ENCODE measurements around the gene DRC7. TPM values are rescaled to one million over a fixed set of nuclear protein-coding genes. Genes with fewer than 3 reads are reported as not detected.
A peak's percentile ranks its signal among the peaks of the same experiment; 100 is the strongest.

Gene DRC7, protein sequence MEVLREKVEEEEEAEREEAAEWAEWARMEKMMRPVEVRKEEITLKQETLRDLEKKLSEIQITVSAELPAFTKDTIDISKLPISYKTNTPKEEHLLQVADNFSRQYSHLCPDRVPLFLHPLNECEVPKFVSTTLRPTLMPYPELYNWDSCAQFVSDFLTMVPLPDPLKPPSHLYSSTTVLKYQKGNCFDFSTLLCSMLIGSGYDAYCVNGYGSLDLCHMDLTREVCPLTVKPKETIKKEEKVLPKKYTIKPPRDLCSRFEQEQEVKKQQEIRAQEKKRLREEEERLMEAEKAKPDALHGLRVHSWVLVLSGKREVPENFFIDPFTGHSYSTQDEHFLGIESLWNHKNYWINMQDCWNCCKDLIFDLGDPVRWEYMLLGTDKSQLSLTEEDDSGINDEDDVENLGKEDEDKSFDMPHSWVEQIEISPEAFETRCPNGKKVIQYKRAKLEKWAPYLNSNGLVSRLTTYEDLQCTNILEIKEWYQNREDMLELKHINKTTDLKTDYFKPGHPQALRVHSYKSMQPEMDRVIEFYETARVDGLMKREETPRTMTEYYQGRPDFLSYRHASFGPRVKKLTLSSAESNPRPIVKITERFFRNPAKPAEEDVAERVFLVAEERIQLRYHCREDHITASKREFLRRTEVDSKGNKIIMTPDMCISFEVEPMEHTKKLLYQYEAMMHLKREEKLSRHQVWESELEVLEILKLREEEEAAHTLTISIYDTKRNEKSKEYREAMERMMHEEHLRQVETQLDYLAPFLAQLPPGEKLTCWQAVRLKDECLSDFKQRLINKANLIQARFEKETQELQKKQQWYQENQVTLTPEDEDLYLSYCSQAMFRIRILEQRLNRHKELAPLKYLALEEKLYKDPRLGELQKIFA
- 0.06 TPM for polyA plus RNA-seq (2013, experiment 1 of 2)
- not detected for polyA plus RNA-seq (2013, experiment 2 of 2)

DNA sequence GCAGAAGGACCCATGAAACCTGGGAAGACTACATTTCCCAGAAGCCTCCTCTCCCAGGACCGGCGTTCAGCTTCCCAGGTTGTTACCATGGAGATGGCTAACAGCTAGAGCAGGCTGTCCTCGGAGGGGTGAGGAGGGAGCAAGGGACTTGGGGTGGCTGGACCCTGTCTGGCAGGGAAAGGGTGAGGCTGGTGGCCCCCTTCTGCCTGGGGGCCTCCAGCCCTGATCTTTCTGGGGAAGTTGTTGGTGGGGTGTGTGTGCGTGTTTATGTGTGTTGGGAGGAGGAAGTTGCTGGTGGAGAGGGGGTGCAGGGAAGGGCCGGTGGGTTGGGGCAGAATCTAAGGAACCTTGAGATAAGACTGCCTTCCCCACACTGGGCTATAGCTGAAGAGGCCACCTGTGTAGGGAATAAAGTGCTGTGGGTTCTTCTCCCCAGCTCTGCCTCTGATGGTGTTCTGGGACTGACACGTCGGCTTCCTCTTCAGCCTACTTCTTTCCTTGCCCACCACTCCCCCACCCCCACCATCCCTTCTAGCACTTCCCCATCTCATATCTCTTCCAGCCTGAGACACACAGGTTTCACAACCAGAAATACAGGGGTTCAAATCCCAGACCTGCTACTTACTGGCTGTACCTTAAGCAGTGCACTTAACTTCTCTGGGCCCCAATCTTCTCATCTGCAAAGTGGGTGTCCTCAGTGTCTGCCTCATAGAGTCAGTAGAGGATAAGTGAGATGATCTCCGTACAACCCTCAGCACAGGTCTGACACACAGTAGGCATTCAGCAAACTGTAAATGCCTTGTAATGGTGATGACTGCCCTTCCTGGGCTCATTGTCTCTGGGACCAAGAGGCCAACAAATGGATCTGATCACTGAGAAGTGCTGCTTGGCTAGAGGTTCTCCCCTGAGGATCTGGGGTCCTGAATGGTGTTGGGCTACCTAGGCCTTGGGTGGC is at the start of gene DRC7:
Gene DRC7 (plus strand): TSS at position 82 of the 955 bp plus-strand sequence. CDS start 3,144 bp downstream, outside the sequence.
- H2BK5ac ChIP-seq (ENCODE audit: low read length): no peak within 1 kb of the TSS
- 100% methylated on average over 1 of the region's 8 CpGs for WGBS (ENCODE audit: extremely low coverage, insufficient coverage, low lambda C conversion rate)
- no peak within 1 kb of the TSS for H3K9ac ChIP-seq (ENCODE audit: low read length)
- no peak within 1 kb of the TSS for H2BK120ac ChIP-seq (ENCODE audit: low read depth, low read length)
- no peaks in the 10 kb centered on the region for H3K27me3 ChIP-seq (ENCODE audit: insufficient read depth, low read length, poor library complexity)
- H3K79me2 ChIP-seq (ENCODE audit: control insufficient read depth, insufficient read depth, low read length): no peaks in the 10 kb centered on the region
- no peak within 1 kb of the TSS for H2BK15ac ChIP-seq (replicated peaks; ENCODE audit: low read depth)
- H3K56ac ChIP-seq (ENCODE audit: low read length): peak within 1 kb of the TSS; percentile 30
- peak; percentile 92 for DNase-seq
- H3K27ac ChIP-seq (ENCODE audit: low read depth, low read length): no peak within 1 kb of the TSS
- H3K4me2 ChIP-seq (ENCODE audit: low read length): peak within 1 kb of the TSS; percentile 40
- no peak within 1 kb of the TSS for H2AK5ac ChIP-seq (ENCODE audit: low read length)
- H3K18ac ChIP-seq (ENCODE audit: low read length): no peak within 1 kb of the TSS
- H4K5ac ChIP-seq (ENCODE audit: low read length): no peak within 1 kb of the TSS
- H3K79me1 ChIP-seq (ENCODE audit: low read length): no peaks in the 10 kb centered on the region
- H3K36me3 ChIP-seq (ENCODE audit: control insufficient read depth, insufficient read depth, low read length): no peaks in the 10 kb centered on the region
- no peak within 1 kb of the TSS for H3K4ac ChIP-seq (ENCODE audit: low read depth, low read length)
- H4K8ac ChIP-seq (ENCODE audit: low read depth, low read length): no peak within 1 kb of the TSS
- no peak within 1 kb of the TSS for H3K23ac ChIP-seq (ENCODE audit: low read length)
- no peak within 1 kb of the TSS for H3K4me3 ChIP-seq (ENCODE audit: low read length)
- H3K4me1 ChIP-seq (ENCODE audit: control insufficient read depth, low read depth, low read length): no peaks in the 10 kb centered on the region

DNA sequence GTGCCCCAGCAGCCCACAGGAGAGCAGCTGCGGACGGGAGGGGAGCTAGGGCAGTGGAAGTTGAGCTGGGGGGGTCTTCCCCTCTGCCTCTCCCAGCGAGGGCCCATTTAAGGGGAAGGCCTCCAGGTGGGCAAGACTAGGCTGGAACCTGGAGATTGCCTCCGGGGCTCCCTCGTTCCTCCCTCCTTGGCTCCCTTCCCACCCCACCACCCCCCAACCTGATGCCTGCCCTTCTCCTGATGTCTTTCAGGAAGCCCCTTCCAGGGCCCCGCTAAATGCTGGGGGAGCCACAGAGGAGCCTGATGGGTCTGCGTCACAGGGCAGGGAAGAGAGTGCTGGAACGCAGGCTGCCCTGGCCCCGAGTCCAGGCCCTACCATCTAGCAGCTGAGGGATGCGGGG is 49.4 kb upstream of the DRC7 start:
- no peaks in the 10 kb centered on the region for H3K79me2 ChIP-seq (ENCODE audit: control insufficient read depth, insufficient read depth, low read length)
- H2AK5ac ChIP-seq (ENCODE audit: low read length): no peak overlapping the region
- H2BK15ac ChIP-seq (replicated peaks; ENCODE audit: low read depth): no peak overlapping the region
- H3K23ac ChIP-seq (ENCODE audit: low read length): no peak overlapping the region
- H3K27me3 ChIP-seq (ENCODE audit: insufficient read depth, low read length, poor library complexity): no peaks in the 10 kb centered on the region
- no peak overlapping the region for H3K56ac ChIP-seq (ENCODE audit: low read length)
- H3K27ac ChIP-seq (ENCODE audit: low read depth, low read length): no peak overlapping the region
- no peaks in the 10 kb centered on the region for H3K4me1 ChIP-seq (ENCODE audit: control insufficient read depth, low read depth, low read length)
- H3K36me3 ChIP-seq (ENCODE audit: control insufficient read depth, insufficient read depth, low read length): no peaks in the 10 kb centered on the region
- no peak overlapping the region for H4K8ac ChIP-seq (ENCODE audit: low read depth, low read length)
- no peak overlapping the region for H2BK120ac ChIP-seq (ENCODE audit: low read depth, low read length)
- no peak overlapping the region for H3K4me3 ChIP-seq (ENCODE audit: low read length)
- no peak overlapping the region for H4K5ac ChIP-seq (ENCODE audit: low read length)
- no peak for DNase-seq
- no peak overlapping the region for H3K4ac ChIP-seq (ENCODE audit: low read depth, low read length)
- H3K9ac ChIP-seq (ENCODE audit: low read length): no peak overlapping the region
- H3K18ac ChIP-seq (ENCODE audit: low read length): no peak overlapping the region
- no CpG with 5 or more reads among the region's 10 CpGs for WGBS (ENCODE audit: extremely low coverage, insufficient coverage, low lambda C conversion rate)
- no peaks in the 10 kb centered on the region for H3K79me1 ChIP-seq (ENCODE audit: low read length)
- H2BK5ac ChIP-seq (ENCODE audit: low read length): no peak overlapping the region
- no peak overlapping the region for H3K4me2 ChIP-seq (ENCODE audit: low read length)

DNA sequence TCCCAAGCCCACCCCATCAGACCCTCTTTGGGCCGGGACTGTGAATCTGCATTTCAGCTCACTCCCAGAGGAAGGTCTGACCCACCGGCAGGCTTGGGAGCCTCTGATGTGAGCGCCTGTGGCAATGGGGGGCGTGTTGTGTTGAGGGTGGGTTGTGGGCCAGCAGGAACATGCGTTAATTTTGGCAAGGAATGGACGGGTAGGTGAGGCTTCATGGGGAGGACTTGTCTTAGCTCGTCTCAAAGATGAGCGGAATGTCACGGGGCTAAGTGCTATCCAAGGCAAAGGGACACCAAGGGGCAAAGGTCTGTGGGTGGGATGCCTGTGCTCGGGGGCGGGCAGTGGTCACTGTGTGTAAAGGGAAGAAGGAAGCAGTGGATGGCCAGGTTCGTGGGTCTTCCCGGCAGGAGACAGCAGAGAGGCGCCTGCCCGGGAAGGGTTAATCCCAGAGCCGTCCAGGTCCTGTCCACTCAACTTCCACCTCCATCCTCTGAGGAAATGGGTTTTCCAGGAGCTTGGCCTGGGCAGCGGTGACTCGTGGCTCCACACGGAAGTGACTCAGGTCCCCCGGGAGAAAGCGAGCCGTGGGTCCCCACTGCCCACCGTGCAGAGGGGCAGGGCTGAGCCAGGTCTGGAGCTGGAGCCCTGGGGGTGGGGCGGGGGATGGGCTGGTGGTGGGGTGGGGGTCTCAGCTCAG is 48.8 kb upstream of the DRC7 start:
- no CpG with 5 or more reads among the region's 24 CpGs for WGBS (ENCODE audit: extremely low coverage, insufficient coverage, low lambda C conversion rate)

GRCh38 chr16:57646388-57647039 is 48.1 kb upstream of the DRC7 start:
- no peak overlapping the region for H2BK5ac ChIP-seq (ENCODE audit: low read length)
- no peak overlapping the region for H3K56ac ChIP-seq (ENCODE audit: low read length)
- H3K4me1 ChIP-seq (ENCODE audit: control insufficient read depth, low read depth, low read length): no peaks in the 10 kb centered on the region
- H3K4me2 ChIP-seq (ENCODE audit: low read length): no peak overlapping the region
- no peaks in the 10 kb centered on the region for H3K27me3 ChIP-seq (ENCODE audit: insufficient read depth, low read length, poor library complexity)
- H3K4ac ChIP-seq (ENCODE audit: low read depth, low read length): no peak overlapping the region
- H3K18ac ChIP-seq (ENCODE audit: low read length): no peak overlapping the region
- no peak overlapping the region for H4K5ac ChIP-seq (ENCODE audit: low read length)
- no peak overlapping the region for H2BK120ac ChIP-seq (ENCODE audit: low read depth, low read length)
- no peak overlapping the region for H3K27ac ChIP-seq (ENCODE audit: low read depth, low read length)
- H3K23ac ChIP-seq (ENCODE audit: low read length): no peak overlapping the region
- no peak overlapping the region for H2AK5ac ChIP-seq (ENCODE audit: low read length)
- no peak for DNase-seq
- H3K9ac ChIP-seq (ENCODE audit: low read length): no peak overlapping the region
- no CpG with 5 or more reads among the region's 14 CpGs for WGBS (ENCODE audit: extremely low coverage, insufficient coverage, low lambda C conversion rate)
- no peaks in the 10 kb centered on the region for H3K36me3 ChIP-seq (ENCODE audit: control insufficient read depth, insufficient read depth, low read length)
- H3K79me1 ChIP-seq (ENCODE audit: low read length): no peaks in the 10 kb centered on the region
- no peak overlapping the region for H4K8ac ChIP-seq (ENCODE audit: low read depth, low read length)
- no peaks in the 10 kb centered on the region for H3K79me2 ChIP-seq (ENCODE audit: control insufficient read depth, insufficient read depth, low read length)
- no peak overlapping the region for H2BK15ac ChIP-seq (replicated peaks; ENCODE audit: low read depth)
- H3K4me3 ChIP-seq (ENCODE audit: low read length): no peak overlapping the region

More for the DNA sequence above, 48.8 kb upstream of the DRC7 start:
- no peak overlapping the region for H4K8ac ChIP-seq (ENCODE audit: low read depth, low read length)
- no peak overlapping the region for H3K4me3 ChIP-seq (ENCODE audit: low read length)
- no peaks in the 10 kb centered on the region for H3K27me3 ChIP-seq (ENCODE audit: insufficient read depth, low read length, poor library complexity)
- H3K79me1 ChIP-seq (ENCODE audit: low read length): no peaks in the 10 kb centered on the region
- no peak for DNase-seq
- H2AK5ac ChIP-seq (ENCODE audit: low read length): no peak overlapping the region
- H3K27ac ChIP-seq (ENCODE audit: low read depth, low read length): no peak overlapping the region
- H4K5ac ChIP-seq (ENCODE audit: low read length): no peak overlapping the region
- no peak overlapping the region for H3K4me2 ChIP-seq (ENCODE audit: low read length)
- H3K79me2 ChIP-seq (ENCODE audit: control insufficient read depth, insufficient read depth, low read length): no peaks in the 10 kb centered on the region
- no peak overlapping the region for H3K9ac ChIP-seq (ENCODE audit: low read length)
- H3K36me3 ChIP-seq (ENCODE audit: control insufficient read depth, insufficient read depth, low read length): no peaks in the 10 kb centered on the region
- no peak overlapping the region for H2BK5ac ChIP-seq (ENCODE audit: low read length)
- no peaks in the 10 kb centered on the region for H3K4me1 ChIP-seq (ENCODE audit: control insufficient read depth, low read depth, low read length)
- H3K18ac ChIP-seq (ENCODE audit: low read length): no peak overlapping the region
- no peak overlapping the region for H2BK15ac ChIP-seq (replicated peaks; ENCODE audit: low read depth)
- H3K23ac ChIP-seq (ENCODE audit: low read length): no peak overlapping the region
- H3K56ac ChIP-seq (ENCODE audit: low read length): no peak overlapping the region
- H3K4ac ChIP-seq (ENCODE audit: low read depth, low read length): no peak overlapping the region
- no peak overlapping the region for H2BK120ac ChIP-seq (ENCODE audit: low read depth, low read length)
